Liver (tissue), 9 donors: Measurements from ENCODE around the gene RPAP2. TPM values are rescaled to one million over a fixed set of nuclear protein-coding genes. Genes with fewer than 3 reads are reported as not detected.

Experiments
- DNase-seq: peaks from one replicate; pipeline ENCODE4 v3.0.0-alpha.2; 2017; ENCODE audit warnings: low spot score
- H3K27ac ChIP-seq, 2 donors: one replicate each; pipeline ENCODE4 v1.7.0; 2013; ENCODE audit warnings: inconsistent platforms in 2 of 2, low read length in 2 of 2, control low read depth in 1 of 2, low read depth in 1 of 2, mild to moderate bottlenecking in 1 of 2
- H3K27me3 ChIP-seq, 4 donors: one replicate each; pipeline versions ENCODE4 v1.6.1 to v1.7.0; 2013; ENCODE audit warnings: low read length in 3 of 4, inconsistent platforms in 1 of 4, mild to moderate bottlenecking in 1 of 4, moderate library complexity in 1 of 4; ENCODE audit not compliant: control insufficient read depth in 4 of 4, insufficient read depth in 4 of 4
- H3K36me3 ChIP-seq, 4 donors: one replicate each; pipeline versions ENCODE4 v1.6.1 to v1.7.0; 2013; ENCODE audit warnings: low read length in 3 of 4, mild to moderate bottlenecking in 3 of 4, low read depth in 1 of 4, moderate library complexity in 1 of 4; ENCODE audit not compliant: control insufficient read depth in 4 of 4, insufficient read depth in 3 of 4
- H3K4me1 ChIP-seq, 4 donors: one replicate each; pipeline versions ENCODE4 v1.6.1 to v1.7.0; 2013; ENCODE audit warnings: low read length in 3 of 4, mild to moderate bottlenecking in 3 of 4, moderate library complexity in 1 of 4; ENCODE audit not compliant: control insufficient read depth in 4 of 4, insufficient read depth in 4 of 4
- H3K4me3 ChIP-seq, 3 donors: one replicate each; pipeline versions ENCODE4 v1.6.1 to v1.7.0; 2013; ENCODE audit warnings: low read length in 3 of 3, control low read depth in 1 of 3, low read depth in 1 of 3, mild to moderate bottlenecking in 1 of 3
- H3K9ac ChIP-seq, 2 donors: one replicate each; pipeline ENCODE4 v1.7.0; 2013; ENCODE audit warnings: low read length in 2 of 2, mild to moderate bottlenecking in 2 of 2, moderate library complexity in 2 of 2, control low read depth in 1 of 2, low read depth in 1 of 2
- H3K9me3 ChIP-seq, 4 donors: one replicate each; pipeline versions ENCODE4 v1.6.1 to v1.7.0; 2013; ENCODE audit warnings: low read length in 3 of 4; ENCODE audit not compliant: control insufficient read depth in 4 of 4
- ATF3 ChIP-seq: IDR thresholded peaks from 2 replicates; pipeline ENCODE4 v1.6.1; 2016; ENCODE audit warnings: antibody characterized with exemption
- CTCF ChIP-seq: fragments of 150-350 bp; IDR thresholded peaks from 2 replicates; pipeline ENCODE4 v1.5.1; 2017; ENCODE audit warnings: improper control_type of control experiment, low read depth, low read length; ENCODE audit not compliant: missing input control
- FOXA1 ChIP-seq: IDR thresholded peaks from 2 replicates; pipeline ENCODE4 v1.6.1; 2016; ENCODE audit warnings: antibody characterized with exemption
- GABPA ChIP-seq, 2 donors: IDR thresholded peaks in 1 of 2; conservative IDR thresholded peaks in 1 of 2; 2 replicates each; pipeline ENCODE4 v1.6.1; 2016; ENCODE audit warnings: antibody characterized with exemption in 2 of 2, mild to moderate bottlenecking in 1 of 2, moderate library complexity in 1 of 2
- HNF4A ChIP-seq, 2 donors: conservative IDR thresholded peaks; 2 replicates each; pipeline ENCODE4 v1.6.1; 2016; ENCODE audit warnings: antibody characterized with exemption in 2 of 2, mild to moderate bottlenecking in 2 of 2
- HNF4G ChIP-seq: IDR thresholded peaks from 2 replicates; pipeline ENCODE4 v1.6.1; 2016; ENCODE audit warnings: antibody characterized with exemption
- JUND ChIP-seq, 2 donors: IDR thresholded peaks; 2 replicates each; pipeline ENCODE4 v1.6.1; 2016; ENCODE audit warnings: antibody characterized with exemption in 2 of 2
- MAX ChIP-seq: IDR thresholded peaks from 2 replicates; pipeline ENCODE4 v1.6.1; 2016; ENCODE audit warnings: antibody characterized with exemption
- NR2F2 ChIP-seq: IDR thresholded peaks from 2 replicates; pipeline ENCODE4 v1.6.1; 2016; ENCODE audit warnings: antibody characterized with exemption
- REST ChIP-seq: IDR thresholded peaks from 2 replicates; pipeline ENCODE4 v1.6.1; 2016; ENCODE audit warnings: antibody characterized with exemption, mild to moderate bottlenecking
- RXRA ChIP-seq, 2 donors: IDR thresholded peaks; 2 replicates each; pipeline ENCODE4 v1.6.1; 2017 to 2018; ENCODE audit warnings: antibody characterized with exemption in 2 of 2, mild to moderate bottlenecking in 1 of 2
- SP1 ChIP-seq: IDR thresholded peaks from 2 replicates; pipeline ENCODE4 v1.6.1; 2018; ENCODE audit warnings: antibody characterized with exemption, mild to moderate bottlenecking
- YY1 ChIP-seq: IDR thresholded peaks from 2 replicates; pipeline ENCODE4 v1.6.1; 2016; ENCODE audit warnings: antibody characterized with exemption, mild to moderate bottlenecking
- WGBS: extraction: QIAGEN DNeasy Blood & Tissue Kit; methylation state at CpG from one replicate; pipeline ENCODE4 v1.1.7; 2013; 5-methylcytosine and 5-hydroxymethylcytosine counted together
- polyA plus RNA-seq, 2 donors: library from polyadenylated mRNA; stranded (reverse) in 1 of 2; unstranded in 1 of 2; fragments of 200-250 nt in 1 of 2; fragments of >200 nt in 1 of 2; fragmentation: Nextera tagmentation in 1 of 2; extraction: Ambion mirVana in 1 of 2; gene quantifications; one replicate each; pipeline versions ENCODE4 v1.2.1 to v1.2.3, GENCODE V29; 2013 to 2015
- total RNA-seq, 2 donors: library from RNA; depleted of rRNA; stranded (reverse); fragments of >200 nt; gene quantifications; one replicate each; pipeline ENCODE4 v1.2.3, GENCODE V29; 2014
- donor health status: healthy.
- donor health status: healthy.
- donor health status: healthy.
- donor health status: healthy.
- donor health status: healthy.

RPAP2 gene
- total and polyA plus RNA-seq, 4 donors, result 2.7 to 8.6 (median 4.4) TPM

- TF ChIP-seq ATF3 (no peak), JUND (IDR thresholded peaks at IDR 0.05) (no peak)
These were observed 111.2 kb downstream of the RPAP2 start (continued) for GRCh38 chr1:92409946-92410549.

GRCh38 chr1:92410706-92411105 lies 111.8 kb downstream of the RPAP2 start:
- H3K9ac ChIP-seq, result no peak overlapping the region
- H3K4me1 ChIP-seq, result no peaks in the 10 kb centered on the region
- no peak overlapping the region for H3K27ac ChIP-seq
- H3K4me3 ChIP-seq, result no peak overlapping the region
- no peak for DNase-seq
- H3K27me3 ChIP-seq, result no peaks in the 10 kb centered on the region
- no peak for TF ChIP-seq ATF3
- no peak for TF ChIP-seq HNF4G
- TF ChIP-seq REST, result no peak
- no peak for TF ChIP-seq FOXA1
- no peak for TF ChIP-seq GABPA (IDR thresholded peaks at IDR 0.05 in 1 of 2, conservative IDR thresholded peaks at IDR 0.05 in 1 of 2)
- TF ChIP-seq CTCF, result no peak
- TF ChIP-seq RXRA (IDR thresholded peaks at IDR 0.05), result no peak
- TF ChIP-seq NR2F2, result no peak
- TF ChIP-seq YY1, result no peak
- TF ChIP-seq MAX, result no peak
- no peak for TF ChIP-seq HNF4A (conservative IDR thresholded peaks at IDR 0.05)
- TF ChIP-seq JUND (IDR thresholded peaks at IDR 0.05), result no peak
- no peaks in the 10 kb centered on the region for H3K9me3 ChIP-seq
- H3K36me3 ChIP-seq, result no peaks in the 10 kb centered on the region
- WGBS, result 57% methylated on average over 3 of the region's 3 CpGs

GRCh38 chr1:92411511-92411910 lies 112.7 kb downstream of the RPAP2 start:
- H3K36me3 ChIP-seq, result no peaks in the 10 kb centered on the region
- no peak for DNase-seq

More at GRCh38 chr1:92411511-92411910, 112.7 kb downstream of the RPAP2 start:
- Histone ChIP-seq H3K4me3 (no peak overlapping the region), H3K4me1 (no peaks in the 10 kb centered on the region), H3K27me3 (no peaks in the 10 kb centered on the region), H3K9ac (no peak overlapping the region), H3K27ac (no peak overlapping the region), H3K9me3 (no peaks in the 10 kb centered on the region)
- WGBS, result 91% methylated on average over 1 of the region's 1 CpG
- TF ChIP-seq SP1, result no peak
- no peak for TF ChIP-seq GABPA (IDR thresholded peaks at IDR 0.05 in 1 of 2, conservative IDR thresholded peaks at IDR 0.05 in 1 of 2)
